ENCODE results near the gene THSD4.

THSD4 gene

GRCh38 chr15:71651750-71652186 is 536.5 kb downstream of the THSD4 start:
- peak; percentile 84 for TF ChIP-seq CTCF (IDR thresholded peaks at IDR 0.05; ENCODE audit: low read length, missing control alignments)
- H3K4me3 ChIP-seq (replicated peaks; ENCODE audit: low read depth, low read length) = no peak overlapping the region
- DNase-seq (ENCODE audit: low read depth) = peak; percentile 90

- H3K4me3 ChIP-seq (replicated peaks; ENCODE audit: low read depth, low read length) = no peak overlapping the region
- DNase-seq (ENCODE audit: low read depth) = no peak
- TF ChIP-seq CTCF (IDR thresholded peaks at IDR 0.05; ENCODE audit: low read length, missing control alignments) = no peak
These were observed 538.9 kb downstream of the THSD4 start for GRCh38 chr15:71654042-71654719.

DNA sequence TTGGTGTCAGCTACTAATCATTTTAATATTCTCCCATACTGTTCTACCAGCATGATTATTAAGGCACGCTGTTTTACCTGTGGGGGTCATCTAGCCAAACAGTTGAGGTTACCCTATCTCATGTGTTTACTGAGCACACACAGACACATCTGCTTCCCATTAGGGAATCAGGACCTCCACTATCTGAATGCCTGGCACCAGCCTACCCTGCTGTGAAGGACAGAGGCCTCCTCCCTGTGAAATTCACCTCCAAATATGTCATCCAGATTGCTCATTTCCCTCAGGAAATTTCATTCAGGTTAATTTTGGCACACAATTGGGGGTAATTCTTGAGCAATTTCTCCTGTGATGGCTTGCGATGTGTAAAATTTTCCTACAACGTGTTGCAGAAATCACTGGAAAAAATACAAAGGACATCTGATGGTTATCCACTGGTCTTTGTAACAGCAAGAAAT is 539.5 kb downstream of the THSD4 start:
- peak; percentile 55 for DNase-seq (ENCODE audit: low read depth)
- H3K4me3 ChIP-seq (replicated peaks; ENCODE audit: low read depth, low read length) = no peak overlapping the region
- TF ChIP-seq CTCF (IDR thresholded peaks at IDR 0.05; ENCODE audit: low read length, missing control alignments) = no peak

DNA sequence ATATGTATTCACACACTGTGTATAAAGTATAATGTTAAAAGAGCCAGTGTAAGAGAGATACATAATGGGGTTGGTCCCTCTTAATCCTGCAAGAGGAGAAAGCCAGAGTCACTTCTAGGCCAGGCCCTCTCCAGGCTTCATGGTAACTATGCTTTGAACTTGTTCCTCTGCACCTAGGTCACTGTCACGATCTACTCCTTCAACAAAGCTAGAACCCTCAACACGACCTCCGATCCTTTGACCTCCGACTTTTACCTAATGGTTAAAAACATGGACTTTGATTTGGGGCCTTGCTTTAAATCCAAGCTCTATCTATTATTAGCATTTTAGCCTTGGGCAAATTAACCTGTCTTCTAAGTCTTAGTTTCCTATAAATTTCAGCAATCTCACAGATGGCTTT is 541.2 kb downstream of the THSD4 start:
- no peak for TF ChIP-seq CTCF (IDR thresholded peaks at IDR 0.05; ENCODE audit: low read length, missing control alignments)
- H3K4me3 ChIP-seq (replicated peaks; ENCODE audit: low read depth, low read length) = no peak overlapping the region
- DNase-seq (ENCODE audit: low read depth) = no peak

DNA sequence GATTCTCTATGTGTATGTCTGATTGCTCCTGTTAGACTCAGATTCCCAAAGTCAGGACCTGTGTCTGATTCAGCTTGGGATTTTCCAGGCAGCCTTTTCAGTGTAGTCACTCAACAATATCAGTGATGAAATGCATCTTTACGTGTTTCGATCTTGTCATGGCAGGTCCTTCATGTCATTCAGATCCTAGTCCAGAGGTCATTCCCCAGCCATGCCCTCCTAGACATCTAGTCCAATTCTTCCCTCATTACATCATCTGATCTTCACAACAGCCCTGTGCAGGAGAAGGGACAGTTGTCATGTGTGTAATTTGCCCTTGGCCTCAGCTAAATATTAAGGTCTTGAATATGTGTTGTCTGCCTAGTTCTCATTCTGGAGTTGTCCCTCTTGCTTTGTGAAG is 541.9 kb downstream of the THSD4 start:
- no peak for TF ChIP-seq CTCF (IDR thresholded peaks at IDR 0.05; ENCODE audit: low read length, missing control alignments)
- no peak for DNase-seq (ENCODE audit: low read depth)
- H3K4me3 ChIP-seq (replicated peaks; ENCODE audit: low read depth, low read length) = no peak overlapping the region

- no peak for DNase-seq (ENCODE audit: low read depth)
- no peak overlapping the region for H3K4me3 ChIP-seq (replicated peaks; ENCODE audit: low read depth, low read length)
- no peak for TF ChIP-seq CTCF (IDR thresholded peaks at IDR 0.05; ENCODE audit: low read length, missing control alignments)
These were observed 542.8 kb downstream of the THSD4 start for GRCh38 chr15:71658036-71658435.

All from fibroblast of pulmonary artery (primary cell).